Right lobe of liver (tissue), 6 donors: Measurements from ENCODE around the gene FHDC1. TPM values are rescaled to one million over a fixed set of nuclear protein-coding genes. Genes with fewer than 3 reads are reported as not detected.

Experiments
- ATAC-seq, 4 donors: fragments of 200-7000 bp; cut with Tn5 transposase; one replicate each; pipeline ENCODE4 v1.9.1; 2020; ENCODE audit warnings: mild to moderate bottlenecking in 4 of 4, moderate library complexity in 4 of 4
- DNase-seq, 3 donors: peaks; one replicate each; pipeline ENCODE4 v3.0.0-alpha.2; 2020
- H3K27ac ChIP-seq, 3 donors: fragments of 200-600 bp; one replicate each; pipeline ENCODE4 v1.8.0; 2022
- H3K27me3 ChIP-seq, 2 donors: fragments of 200-600 bp; one replicate each; pipeline ENCODE4 v1.8.0; 2022
- H3K36me3 ChIP-seq, 4 donors: fragments of 200-600 bp; sonication (generic) in 1 of 4; one replicate each; pipeline versions ENCODE4 v1.5.1 to v1.8.0; 2017 to 2022; ENCODE audit warnings: control low read depth in 1 of 4
- H3K4me1 ChIP-seq, 4 donors: fragments of 200-600 bp; sonication (generic) in 1 of 4; one replicate each; pipeline versions ENCODE4 v1.5.1 to v1.8.0; 2017 to 2022; ENCODE audit warnings: control low read depth in 1 of 4
- H3K4me3 ChIP-seq, 3 donors: fragments of 200-600 bp; one replicate each; pipeline ENCODE4 v1.8.0; 2022
- H3K9me3 ChIP-seq, 4 donors: fragments of 200-600 bp; sonication (generic) in 1 of 4; one replicate each; pipeline versions ENCODE4 v1.5.1 to v1.8.0; 2017 to 2022; ENCODE audit warnings: control low read depth in 1 of 4
- CTCF ChIP-seq, 4 donors: fragments of 200-600 bp in 3 of 4; fragments of 450-650 bp in 1 of 4; IDR thresholded peaks; one replicate each; pipeline versions ENCODE4 v1.5.1 to v1.8.0; 2016 to 2022; ENCODE audit warnings: antibody characterized with exemption in 4 of 4, mild to moderate bottlenecking in 2 of 4
- POLR2A ChIP-seq: fragments of 450-650 bp; IDR thresholded peaks from one replicate; pipeline ENCODE4 v1.6.1; 2017; ENCODE audit warnings: antibody characterized with exemption, mild to moderate bottlenecking
- WGBS: methylation state at CpG from one replicate; pipeline ENCODE4 v1.1.6; 2018; ENCODE audit warnings: low coverage, low lambda C conversion rate; ENCODE audit not compliant: insufficient coverage; ENCODE audit errors: missing lambda C conversion rate; 5-methylcytosine and 5-hydroxymethylcytosine counted together
- intact Hi-C, 2 donors: fragments of 100-400 bp; cut with DNase I; formaldehyde crosslinking; loops; one replicate each; pipeline versions ENCODE4 v1.11.2 to v1.14.1; 2022
- total RNA-seq, 6 experiments: library from RNA; depleted of rRNA in 2 of 6; stranded (reverse); fragments of >200 nt in 2 of 6; fragmentation: NEBNext Ultra II Directional in 3 of 6; extraction: Animal tissue kit (Norgen Biotek cat#: 25700) in 3 of 6; gene quantifications; one replicate each; pipeline versions ENCODE4 v1.1.0 to v1.2.4, GENCODE V29; 2016 to 2023
- donor health status: DM: no; HTN: yes; CAD: no.
- donor health status: DM: no; HTN: no; CAD: no.
- donor health status: DM: no; HTN: no; CAD: no.
- donor health status: DM: no; HTN: yes; CAD: no.
- donor health status: DM: no; HTN: yes; CAD: no.

FHDC1 gene
- total RNA-seq, 6 experiments from 2014 or later: 0.12 to 0.82 (median 0.15) TPM

- ATAC-seq (no peak), DNase-seq (no peak)
- Histone ChIP-seq H3K27ac (no peak overlapping the region), H3K27me3 (no peaks in the 10 kb centered on the region), H3K36me3 (no peaks in the 10 kb centered on the region), H3K9me3 (no peaks in the 10 kb centered on the region), H3K4me1 (no peaks in the 10 kb centered on the region), H3K4me3 (no peak overlapping the region)
- intact Hi-C loops: no loop called here
- no CpG with 5 or more reads among the region's 1 CpG for WGBS
- TF ChIP-seq POLR2A (no peak), CTCF (IDR thresholded peaks at IDR 0.05) (no peak)
Measured at GRCh38 chr4:152992466-152992865, 56.3 kb downstream of the FHDC1 start.

GRCh38 chr4:152994038-152994437 is 57.9 kb downstream of the FHDC1 start:
- no peak overlapping the region for H3K27ac ChIP-seq
- no peak for ATAC-seq
- H3K27me3 ChIP-seq: no peaks in the 10 kb centered on the region
- no peaks in the 10 kb centered on the region for H3K9me3 ChIP-seq
- DNase-seq: no peak
- no peak overlapping the region for H3K4me3 ChIP-seq
- H3K4me1 ChIP-seq: no peaks in the 10 kb centered on the region
- TF ChIP-seq POLR2A (no peak), CTCF (IDR thresholded peaks at IDR 0.05) (no peak)
- no peaks in the 10 kb centered on the region for H3K36me3 ChIP-seq
- intact Hi-C loops: no loop called here
- WGBS: no CpG with 5 or more reads among the region's 3 CpGs

GRCh38 chr4:152996111-152996571 is 60.0 kb downstream of the FHDC1 start:
- Histone ChIP-seq H3K27ac (no peak overlapping the region), H3K4me3 (no peak overlapping the region), H3K36me3 (no peaks in the 10 kb centered on the region), H3K27me3 (no peaks in the 10 kb centered on the region), H3K9me3 (no peaks in the 10 kb centered on the region), H3K4me1 (no peaks in the 10 kb centered on the region)
- 25% methylated on average over 7 of the region's 8 CpGs for WGBS
- no peak for DNase-seq
- intact Hi-C loops: no loop called here
- TF ChIP-seq CTCF (IDR thresholded peaks at IDR 0.05): no peak
- no peak for TF ChIP-seq POLR2A
- ATAC-seq: peak in 1 of 4 donors; percentile 18

- DNase-seq: no peak
Measured at GRCh38 chr4:152996672-152997071, 60.5 kb downstream of the FHDC1 start.

More at GRCh38 chr4:152996672-152997071, 60.5 kb downstream of the FHDC1 start:
- no peak for ATAC-seq
- H3K4me1 ChIP-seq: no peaks in the 10 kb centered on the region
- intact Hi-C loops: no loop called here
- H3K27ac ChIP-seq: no peak overlapping the region
- H3K27me3 ChIP-seq: no peaks in the 10 kb centered on the region
- H3K4me3 ChIP-seq: no peak overlapping the region
- H3K9me3 ChIP-seq: no peaks in the 10 kb centered on the region
- no peaks in the 10 kb centered on the region for H3K36me3 ChIP-seq
- 54% methylated on average over 5 of the region's 6 CpGs for WGBS
- TF ChIP-seq CTCF (IDR thresholded peaks at IDR 0.05) (no peak), POLR2A (no peak)
